Measurements from ENCODE around the gene KCNAB1.

DNA sequence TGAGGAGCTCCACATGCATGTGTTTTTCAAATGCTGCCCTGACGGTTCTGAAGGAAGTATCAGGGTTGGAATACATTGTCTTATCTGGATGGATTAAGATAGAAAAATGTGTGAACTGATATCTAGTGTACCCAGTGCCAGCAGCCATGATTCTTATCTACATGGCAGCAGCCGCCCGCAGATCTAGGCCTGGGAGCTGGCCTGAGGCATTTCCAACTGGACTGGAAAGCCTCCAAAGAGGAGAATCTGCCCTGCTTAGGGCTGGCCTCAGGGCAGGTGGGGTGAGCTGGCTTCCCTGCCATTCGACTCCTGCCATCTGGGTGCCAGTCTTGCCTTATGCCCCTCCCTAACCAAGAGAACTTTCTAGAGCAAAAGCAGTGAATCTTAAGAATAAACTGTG, 308.7 kb downstream of the KCNAB1 start:
- TF ChIP-seq, protein P1, sequence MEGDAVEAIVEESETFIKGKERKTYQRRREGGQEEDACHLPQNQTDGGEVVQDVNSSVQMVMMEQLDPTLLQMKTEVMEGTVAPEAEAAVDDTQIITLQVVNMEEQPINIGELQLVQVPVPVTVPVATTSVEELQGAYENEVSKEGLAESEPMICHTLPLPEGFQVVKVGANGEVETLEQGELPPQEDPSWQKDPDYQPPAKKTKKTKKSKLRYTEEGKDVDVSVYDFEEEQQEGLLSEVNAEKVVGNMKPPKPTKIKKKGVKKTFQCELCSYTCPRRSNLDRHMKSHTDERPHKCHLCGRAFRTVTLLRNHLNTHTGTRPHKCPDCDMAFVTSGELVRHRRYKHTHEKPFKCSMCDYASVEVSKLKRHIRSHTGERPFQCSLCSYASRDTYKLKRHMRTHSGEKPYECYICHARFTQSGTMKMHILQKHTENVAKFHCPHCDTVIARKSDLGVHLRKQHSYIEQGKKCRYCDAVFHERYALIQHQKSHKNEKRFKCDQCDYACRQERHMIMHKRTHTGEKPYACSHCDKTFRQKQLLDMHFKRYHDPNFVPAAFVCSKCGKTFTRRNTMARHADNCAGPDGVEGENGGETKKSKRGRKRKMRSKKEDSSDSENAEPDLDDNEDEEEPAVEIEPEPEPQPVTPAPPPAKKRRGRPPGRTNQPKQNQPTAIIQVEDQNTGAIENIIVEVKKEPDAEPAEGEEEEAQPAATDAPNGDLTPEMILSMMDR (IDR thresholded peaks at IDR 0.05; ENCODE audit: poor library complexity), result no peak
- no peak for TF ChIP-seq EZH2 (IDR thresholded peaks at IDR 0.05; ENCODE audit: borderline replicate concordance)

Measured in hepatocyte (in vitro differentiated cells).